Measurements from ENCODE around the gene STARD13.

Gene STARD13

GRCh38 chr13:33276570-33276969 lies 9.0 kb downstream of the STARD13 start:
- DNase-seq: no peak

- no peak for DNase-seq
Measured at GRCh38 chr13:33275916-33276315, 9.6 kb downstream of the STARD13 start.

- DNase-seq: no peak
Measured at GRCh38 chr13:33274264-33274663, 11.3 kb downstream of the STARD13 start.

- no peak for DNase-seq
Measured at GRCh38 chr13:33272531-33273124, 12.9 kb downstream of the STARD13 start.

- DNase-seq: no peak
Measured at GRCh38 chr13:33271759-33272158, 13.8 kb downstream of the STARD13 start.

GRCh38 chr13:33270895-33271538 lies 14.5 kb downstream of the STARD13 start:
- no peak for DNase-seq

GRCh38 chr13:33265607-33266006 lies 19.9 kb downstream of the STARD13 start:
- DNase-seq: no peak

GRCh38 chr13:33265133-33265532 lies 20.4 kb downstream of the STARD13 start:
- no peak for DNase-seq

GRCh38 chr13:33264620-33264978 lies 21.0 kb downstream of the STARD13 start:
- DNase-seq: no peak

- no peak for DNase-seq
Measured at GRCh38 chr13:33263976-33264619, 21.5 kb downstream of the STARD13 start.

GRCh38 chr13:33263484-33263883 lies 22.1 kb downstream of the STARD13 start:
- DNase-seq: no peak

GRCh38 chr13:33262997-33263396 lies 22.6 kb downstream of the STARD13 start:
- no peak for DNase-seq

- no peak for DNase-seq
Measured at GRCh38 chr13:33262594-33262993, 23.0 kb downstream of the STARD13 start.

GRCh38 chr13:33262062-33262487 lies 23.5 kb downstream of the STARD13 start:
- no peak for DNase-seq

- DNase-seq: no peak
Measured at GRCh38 chr13:33261387-33262061, 24.0 kb downstream of the STARD13 start.

GRCh38 chr13:33260168-33261098 lies 25.1 kb downstream of the STARD13 start:
- DNase-seq: no peak

- DNase-seq: no peak
Measured at GRCh38 chr13:33259296-33259695, 26.3 kb downstream of the STARD13 start.

GRCh38 chr13:33258808-33259193 lies 26.8 kb downstream of the STARD13 start:
- DNase-seq: no peak

- DNase-seq: peak; percentile 21
Measured at GRCh38 chr13:33257841-33258807, 27.4 kb downstream of the STARD13 start.

GRCh38 chr13:33256148-33256840 lies 29.3 kb downstream of the STARD13 start:
- no peak for DNase-seq

GRCh38 chr13:33252135-33252534 lies 33.4 kb downstream of the STARD13 start:
- DNase-seq: no peak

All from amniotic stem cell (primary cell).